Astrocyte of the spinal cord (primary cell): ENCODE measurements around the gene MORF4L2.
A peak's percentile ranks its signal among the peaks of the same experiment; 100 is the strongest.

Experiments
- DNase-seq: peaks from one replicate; pipeline ENCODE4 v3.0.0; 2011; ENCODE audit warnings: low read depth, low spot score
- H3K4me3 ChIP-seq: 2 replicates; pipeline ENCODE4 v1.5.1; 2011; ENCODE audit warnings: low read depth, mild to moderate bottlenecking, low read length, moderate library complexity
- CTCF ChIP-seq: IDR thresholded peaks from 2 replicates; pipeline ENCODE4 v1.5.1; 2012; ENCODE audit warnings: low read depth, mild to moderate bottlenecking, low read length, inconsistent platforms
- in situ Hi-C: cut with HindIII; loops from 2 replicates; pipeline ENCODE4 v1.10.0; 2017; ENCODE audit warnings: low sequenced_read_pairs

MORF4L2 gene

GRCh38 chrX:103630171-103630511 is 56.4 kb downstream of the MORF4L2 start:
- DNase-seq = no peak
- in situ Hi-C loops = no loop called here
- no peak for TF ChIP-seq CTCF
- peak overlapping the region; percentile 56 for H3K4me3 ChIP-seq

GRCh38 chrX:103629318-103630170 is 57.0 kb downstream of the MORF4L2 start:
- in situ Hi-C loops = no loop called here
- H3K4me3 ChIP-seq = peak overlapping the region; percentile 56
- peak; percentile 79 for DNase-seq
- peak; percentile 65 for TF ChIP-seq CTCF

GRCh38 chrX:103628386-103629317 is 57.8 kb downstream of the MORF4L2 start, which contains the start of gene TCEAL1:
Gene TCEAL1, plus strand, starts transcription at chrX:103628975. Its CDS starts 942 bp downstream, at chrX:103629917.
- in situ Hi-C loops = no loop called here
- peak within 1 kb of the TSS; percentile 56 for H3K4me3 ChIP-seq
- peak; percentile 36 for DNase-seq
- no peak for TF ChIP-seq CTCF

GRCh38 chrX:103626855-103627254 is 59.6 kb downstream of the MORF4L2 start:
- in situ Hi-C loops = no loop called here
- peak; percentile 37 for DNase-seq
- no peak for TF ChIP-seq CTCF
- H3K4me3 ChIP-seq = no peak overlapping the region
